Lung (tissue), 12 donors: ENCODE data around the gene C1QTNF5. TPM values are rescaled to one million over a fixed set of nuclear protein-coding genes. Genes with fewer than 3 reads are reported as not detected.

Experiments used
- ATAC-seq: fragments of 200-7000 bp; cut with Tn5 transposase; one replicate; pipeline ENCODE4 v1.9.1; 2020; ENCODE audit warnings: moderate number of reproducible peaks; ENCODE audit not compliant: insufficient read depth, low FRiP score
- DNase-seq, 3 donors: peaks; one replicate each; pipeline ENCODE4 v3.0.0-alpha.2; 2013 to 2017
- H3K27ac ChIP-seq, 2 donors: one replicate each; pipeline ENCODE4 v1.5.1; 2013; ENCODE audit warnings: mild to moderate bottlenecking in 2 of 2, moderate library complexity in 2 of 2, control low read depth in 1 of 2, inconsistent platforms in 1 of 2, low read depth in 1 of 2, low read length in 1 of 2
- H3K27me3 ChIP-seq, 3 donors: one replicate each; pipeline ENCODE4 v1.5.1; 2013; ENCODE audit warnings: low read length in 2 of 3; ENCODE audit not compliant: control insufficient read depth in 3 of 3, insufficient read depth in 3 of 3
- H3K36me3 ChIP-seq, 4 donors: one replicate each; pipeline ENCODE4 v1.5.1; 2013; ENCODE audit warnings: low read length in 4 of 4, mild to moderate bottlenecking in 1 of 4, moderate library complexity in 1 of 4; ENCODE audit not compliant: control insufficient read depth in 4 of 4, insufficient read depth in 4 of 4
- H3K4me1 ChIP-seq, 5 donors: one replicate each; pipeline ENCODE4 v1.5.1; 2013; ENCODE audit warnings: low read length in 5 of 5, mild to moderate bottlenecking in 2 of 5, moderate library complexity in 1 of 5; ENCODE audit not compliant: control insufficient read depth in 5 of 5, insufficient read depth in 5 of 5
- H3K4me3 ChIP-seq: one replicate; pipeline ENCODE4 v1.5.1; 2013; ENCODE audit warnings: mild to moderate bottlenecking, control low read depth, moderate library complexity
- H3K9ac ChIP-seq, 2 donors: one replicate each; pipeline ENCODE4 v1.5.1; 2013; ENCODE audit warnings: low read length in 2 of 2, control low read depth in 1 of 2; ENCODE audit not compliant: insufficient read depth in 1 of 2
- H3K9me3 ChIP-seq, 4 donors: one replicate each; pipeline ENCODE4 v1.5.1; 2013; ENCODE audit warnings: low read length in 3 of 4, mild to moderate bottlenecking in 1 of 4, moderate library complexity in 1 of 4; ENCODE audit not compliant: control insufficient read depth in 4 of 4, insufficient read depth in 3 of 4
- WGBS, 2 donors: extraction: QIAGEN DNeasy Blood & Tissue Kit; methylation state at CpG; one replicate each; pipeline ENCODE4 v1.1.7; 2013; 5-methylcytosine and 5-hydroxymethylcytosine counted together
- polyA plus RNA-seq, 2 donors: library from polyadenylated mRNA; stranded (reverse); fragments of 200-250 nt; gene quantifications; one replicate each; pipeline ENCODE4 v1.2.1, GENCODE V29; 2013
- total RNA-seq, 2 donors: library from RNA; depleted of rRNA in 1 of 2; stranded (reverse); fragments of >200 nt in 1 of 2; gene quantifications; one replicate each; pipeline ENCODE4 v1.2.1, GENCODE V29; 2014 to 2021
- TF ChIP-seq, protein P1 (sequence below): IDR thresholded peaks from 2 replicates; pipeline ENCODE4 v1.5.1; 2012; ENCODE audit warnings: mild to moderate bottlenecking; ENCODE audit errors: control extremely low read depth, extremely low read depth
- donor health status: control.
- donor health status: control.
- donor health status: Bipolar disorder and iron deficiency.
- donor health status: healthy.
- donor health status: DM: yes; HTN: yes; CAD: no.

The C1QTNF5 gene
- total and polyA plus RNA-seq, 4 donors = 20.2 to 34.9 (median 28.3) TPM

DNA sequence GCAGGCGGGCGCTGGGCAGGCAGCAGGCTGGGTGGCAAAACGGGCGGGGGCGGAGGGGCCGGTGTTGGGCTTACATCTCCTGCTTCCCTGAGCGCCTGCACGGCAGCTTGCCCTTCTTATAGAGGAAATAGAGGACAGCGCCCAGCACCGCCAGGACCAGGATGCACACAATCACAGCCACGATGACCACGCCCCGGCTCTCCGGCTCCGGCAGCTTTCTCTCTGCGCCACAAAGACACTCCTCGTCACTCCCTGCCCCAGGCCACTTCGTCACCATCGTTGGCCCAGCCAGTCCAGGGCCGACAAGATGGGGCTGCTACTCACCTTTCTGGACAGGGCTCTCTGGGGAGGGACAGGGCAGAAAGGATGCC, 30.0 kb downstream of the C1QTNF5 start:
- H3K4me1 ChIP-seq = peaks cover 0 to 12% (median 4%) of the 10 kb centered on the region in 5 donors
- TF ChIP-seq, protein P1, sequence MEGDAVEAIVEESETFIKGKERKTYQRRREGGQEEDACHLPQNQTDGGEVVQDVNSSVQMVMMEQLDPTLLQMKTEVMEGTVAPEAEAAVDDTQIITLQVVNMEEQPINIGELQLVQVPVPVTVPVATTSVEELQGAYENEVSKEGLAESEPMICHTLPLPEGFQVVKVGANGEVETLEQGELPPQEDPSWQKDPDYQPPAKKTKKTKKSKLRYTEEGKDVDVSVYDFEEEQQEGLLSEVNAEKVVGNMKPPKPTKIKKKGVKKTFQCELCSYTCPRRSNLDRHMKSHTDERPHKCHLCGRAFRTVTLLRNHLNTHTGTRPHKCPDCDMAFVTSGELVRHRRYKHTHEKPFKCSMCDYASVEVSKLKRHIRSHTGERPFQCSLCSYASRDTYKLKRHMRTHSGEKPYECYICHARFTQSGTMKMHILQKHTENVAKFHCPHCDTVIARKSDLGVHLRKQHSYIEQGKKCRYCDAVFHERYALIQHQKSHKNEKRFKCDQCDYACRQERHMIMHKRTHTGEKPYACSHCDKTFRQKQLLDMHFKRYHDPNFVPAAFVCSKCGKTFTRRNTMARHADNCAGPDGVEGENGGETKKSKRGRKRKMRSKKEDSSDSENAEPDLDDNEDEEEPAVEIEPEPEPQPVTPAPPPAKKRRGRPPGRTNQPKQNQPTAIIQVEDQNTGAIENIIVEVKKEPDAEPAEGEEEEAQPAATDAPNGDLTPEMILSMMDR = no peak
- H3K9ac ChIP-seq = no peak overlapping the region
- WGBS, 2 donors = 74 to 76% methylated on average over 20 of the region's 20 CpGs
- H3K9me3 ChIP-seq = no peaks in the 10 kb centered on the region
- H3K27me3 ChIP-seq = no peaks in the 10 kb centered on the region
- peaks cover 0 to 27% (median 6%) of the 10 kb centered on the region in 4 donors for H3K36me3 ChIP-seq
- DNase-seq (no peak), ATAC-seq (no peak)
- no peak overlapping the region for H3K27ac ChIP-seq
- no peak overlapping the region for H3K4me3 ChIP-seq

DNA sequence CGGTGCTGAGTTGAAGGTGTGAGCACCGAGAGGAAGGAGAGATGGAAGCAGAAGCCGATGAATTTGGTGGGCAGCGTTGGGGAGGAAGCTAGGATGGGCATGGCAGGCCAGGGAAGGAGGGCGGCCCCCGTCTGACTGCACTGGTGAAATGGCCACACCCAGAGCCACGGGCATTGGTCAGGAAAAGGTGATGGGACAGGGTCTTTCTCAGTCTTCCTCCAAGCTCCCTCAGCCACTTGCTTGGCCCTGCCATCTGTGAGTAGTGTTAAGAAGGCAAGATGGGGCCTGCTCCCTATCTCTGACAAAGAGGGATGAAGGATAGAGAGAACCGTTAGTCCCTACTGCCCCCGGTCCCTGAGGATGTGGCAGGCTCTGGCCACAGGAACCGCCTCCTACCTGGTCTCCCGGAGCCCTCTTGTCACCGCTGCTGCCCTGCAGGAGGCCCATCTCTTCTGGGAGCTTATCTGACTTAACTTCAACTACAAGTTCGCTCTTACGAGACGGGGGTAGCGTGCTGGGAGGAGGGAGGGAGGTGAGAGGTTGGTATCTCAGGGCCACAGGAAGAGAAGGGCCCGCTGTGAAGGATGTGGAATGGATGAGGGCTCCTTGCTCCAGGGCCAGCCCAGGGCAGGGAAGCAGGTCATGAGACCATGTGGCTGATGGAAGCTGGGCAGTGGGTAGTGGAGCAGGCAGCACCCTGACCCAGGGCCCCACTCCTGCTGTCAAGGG, 30.6 kb downstream of the C1QTNF5 start:
- H3K4me1 ChIP-seq = peaks cover 0 to 7% (median 4%) of the 10 kb centered on the region in 5 donors
- H3K9ac ChIP-seq = no peak overlapping the region
- ATAC-seq (no peak), DNase-seq (no peak)
- peaks cover 0 to 27% (median 6%) of the 10 kb centered on the region in 4 donors for H3K36me3 ChIP-seq
- no peaks in the 10 kb centered on the region for H3K9me3 ChIP-seq
- H3K27me3 ChIP-seq = no peaks in the 10 kb centered on the region
- no peak overlapping the region for H3K27ac ChIP-seq
- 83 to 88% methylated on average over 17 of the region's 17 CpGs for WGBS, 2 donors
- TF ChIP-seq, protein P1 = no peak
- H3K4me3 ChIP-seq = no peak overlapping the region

DNA sequence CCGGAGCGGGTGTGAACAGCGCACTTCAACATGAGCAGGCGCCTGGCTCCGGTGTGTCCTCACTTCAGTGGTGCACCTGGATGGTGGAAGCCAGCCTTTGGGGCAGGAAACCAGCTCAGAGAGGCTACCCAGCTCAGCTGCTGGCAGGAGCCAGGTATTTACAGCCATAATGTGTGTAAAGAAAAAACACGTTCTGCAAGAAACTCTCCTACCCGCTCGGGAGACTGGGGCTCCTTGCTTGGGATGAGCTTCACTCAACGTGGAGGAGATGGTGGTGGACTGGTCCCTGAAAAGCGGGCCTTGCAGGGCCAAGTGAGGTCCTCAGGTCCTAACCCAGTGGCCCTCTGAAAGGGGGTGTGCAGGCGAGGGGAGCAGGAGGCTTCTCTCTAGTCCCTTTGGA, 31.3 kb downstream of the C1QTNF5 start:
- Histone ChIP-seq H3K4me1 (peaks cover 0 to 4% (median 0%) of the 10 kb centered on the region in 5 donors), H3K9me3 (no peaks in the 10 kb centered on the region), H3K4me3 (no peak overlapping the region), H3K36me3 (peaks cover 0 to 27% (median 6%) of the 10 kb centered on the region in 4 donors), H3K27ac (no peak overlapping the region), H3K27me3 (no peaks in the 10 kb centered on the region), H3K9ac (no peak overlapping the region)
- ATAC-seq = no peak
- 93 to 94% methylated on average over 11 of the region's 11 CpGs for WGBS, 2 donors
- TF ChIP-seq, protein P1 = no peak
- no peak for DNase-seq

DNA sequence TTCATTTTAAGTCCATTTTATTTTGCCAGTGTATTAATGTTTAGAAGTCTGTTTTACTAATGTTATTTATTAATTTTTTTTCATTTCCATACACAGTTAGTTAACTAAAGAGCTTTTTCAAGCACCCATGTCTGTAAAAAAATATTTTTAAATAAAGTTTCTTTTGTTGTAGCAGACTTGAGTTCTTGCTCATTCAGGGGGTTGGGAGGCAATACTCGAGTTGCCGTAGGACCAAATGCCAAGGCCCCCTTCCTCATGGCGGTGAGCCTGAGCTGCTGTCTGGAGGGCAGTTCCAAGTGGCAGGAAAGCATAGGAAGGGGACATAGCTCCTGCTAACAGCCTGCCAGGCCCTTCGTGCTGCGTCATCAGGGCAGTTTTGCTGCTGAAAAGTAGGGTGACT, 32.7 kb downstream of the C1QTNF5 start:
- TF ChIP-seq, protein P1 = no peak
- H3K27ac ChIP-seq = no peak overlapping the region
- peaks cover 7 to 35% (median 16%) of the 10 kb centered on the region in 4 donors for H3K36me3 ChIP-seq

More for the DNA sequence above, 32.7 kb downstream of the C1QTNF5 start:
- peaks cover 0 to 4% (median 0%) of the 10 kb centered on the region in 5 donors for H3K4me1 ChIP-seq
- no peak overlapping the region for H3K4me3 ChIP-seq
- H3K9ac ChIP-seq = no peak overlapping the region
- no peak for DNase-seq
- H3K9me3 ChIP-seq = no peaks in the 10 kb centered on the region
- no peaks in the 10 kb centered on the region for H3K27me3 ChIP-seq
- no peak for ATAC-seq
- WGBS, 2 donors = 81 to 87% methylated on average over 5 of the region's 5 CpGs
